ENCODE data around the gene OSER1. TPM values are rescaled to one million over a fixed set of nuclear protein-coding genes. Genes with fewer than 3 reads are reported as not detected.

Gene OSER1
- total RNA-seq, 1 donor from 2014 or later = 51.8 TPM

GRCh38 chr20:44223721-44224120 is 13.2 kb upstream of the OSER1 start:
- Mint-ChIP-seq H3K4me1 (peaks cover 14% of the 10 kb centered on the region), H3K9me3 (no peaks in the 10 kb centered on the region), H3K27me3 (ENCODE audit: insufficient read depth, low read depth) (no peaks in the 10 kb centered on the region), H3K36me3 (no peaks in the 10 kb centered on the region), H3K4me3 (no peak overlapping the region), H3K27ac (no peak overlapping the region)
- no peak overlapping the region for H3K4me3 ChIP-seq
- no peak for DNase-seq (ENCODE audit: low spot score)
- no peak for TF ChIP-seq EZH2 (IDR thresholded peaks at IDR 0.05)
- TF ChIP-seq CTCF (IDR thresholded peaks at IDR 0.05) = no peak
- no peak for TF ChIP-seq EZH2phosphoT487 (IDR thresholded peaks at IDR 0.05)
- H3K4me1 ChIP-seq = peaks cover 6% of the 10 kb centered on the region
- no peak overlapping the region for H3K27ac ChIP-seq
- no peaks in the 10 kb centered on the region for H4K20me1 ChIP-seq (ENCODE audit: low read depth)
- H3K27me3 ChIP-seq = no peaks in the 10 kb centered on the region
- no peaks in the 10 kb centered on the region for H3K79me2 ChIP-seq (ENCODE audit: low read depth)
- H3F3A ChIP-seq (ENCODE audit: low read depth) = no peaks in the 10 kb centered on the region
- H3K9me3 ChIP-seq (ENCODE audit: low read depth) = no peaks in the 10 kb centered on the region
- no peak overlapping the region for H2AFZ ChIP-seq (replicated peaks)
- H3K36me3 ChIP-seq = no peaks in the 10 kb centered on the region
- H3K4me2 ChIP-seq = no peak overlapping the region
- no peak overlapping the region for H3K9ac ChIP-seq

GRCh38 chr20:44222633-44223368 is 12.2 kb upstream of the OSER1 start:
- H3K4me1 ChIP-seq = peaks cover 6% of the 10 kb centered on the region
- H3K36me3 ChIP-seq = no peaks in the 10 kb centered on the region
- no peak overlapping the region for H3K27ac ChIP-seq
- no peaks in the 10 kb centered on the region for H3K79me2 ChIP-seq (ENCODE audit: low read depth)
- Mint-ChIP-seq H3K4me1 (peaks cover 12% of the 10 kb centered on the region), H3K9me3 (no peaks in the 10 kb centered on the region), H3K27me3 (ENCODE audit: insufficient read depth, low read depth) (no peaks in the 10 kb centered on the region), H3K27ac (no peak overlapping the region), H3K36me3 (no peaks in the 10 kb centered on the region), H3K4me3 (no peak overlapping the region)
- TF ChIP-seq CTCF (IDR thresholded peaks at IDR 0.05) (peak; percentile 45), EZH2phosphoT487 (IDR thresholded peaks at IDR 0.05) (no peak), EZH2 (IDR thresholded peaks at IDR 0.05) (no peak)
- H4K20me1 ChIP-seq (ENCODE audit: low read depth) = no peaks in the 10 kb centered on the region
- DNase-seq (ENCODE audit: low spot score) = peak; percentile 64
- H3K9ac ChIP-seq = no peak overlapping the region
- H3K4me2 ChIP-seq = peak overlapping the region; percentile 42
- no peaks in the 10 kb centered on the region for H3K9me3 ChIP-seq (ENCODE audit: low read depth)
- no peak overlapping the region for H3K4me3 ChIP-seq
- H3K27me3 ChIP-seq = no peaks in the 10 kb centered on the region
- H2AFZ ChIP-seq (replicated peaks) = no peak overlapping the region
- H3F3A ChIP-seq (ENCODE audit: low read depth) = no peaks in the 10 kb centered on the region

GRCh38 chr20:44222027-44222426 is 11.5 kb upstream of the OSER1 start:
- Mint-ChIP-seq H3K9me3 (no peaks in the 10 kb centered on the region), H3K4me3 (no peak overlapping the region), H3K27ac (no peak overlapping the region), H3K4me1 (peaks cover 16% of the 10 kb centered on the region), H3K36me3 (no peaks in the 10 kb centered on the region), H3K27me3 (ENCODE audit: insufficient read depth, low read depth) (no peaks in the 10 kb centered on the region)
- Histone ChIP-seq H3K27ac (no peak overlapping the region), H3K4me1 (peaks cover 6% of the 10 kb centered on the region), H2AFZ (replicated peaks) (no peak overlapping the region), H3K9ac (no peak overlapping the region), H4K20me1 (ENCODE audit: low read depth) (no peaks in the 10 kb centered on the region), H3K27me3 (no peaks in the 10 kb centered on the region), H3K4me2 (no peak overlapping the region), H3K4me3 (no peak overlapping the region), H3K36me3 (no peaks in the 10 kb centered on the region), H3K9me3 (ENCODE audit: low read depth) (no peaks in the 10 kb centered on the region), H3K79me2 (ENCODE audit: low read depth) (no peaks in the 10 kb centered on the region), H3F3A (ENCODE audit: low read depth) (no peaks in the 10 kb centered on the region)
- no peak for TF ChIP-seq CTCF (IDR thresholded peaks at IDR 0.05)
- TF ChIP-seq EZH2 (IDR thresholded peaks at IDR 0.05) = no peak
- no peak for TF ChIP-seq EZH2phosphoT487 (IDR thresholded peaks at IDR 0.05)
- DNase-seq (ENCODE audit: low spot score) = no peak

All from neural progenitor cell (in vitro differentiated cells).